Measurements from ENCODE around the gene TMEM248.

The TMEM248 gene

DNA sequence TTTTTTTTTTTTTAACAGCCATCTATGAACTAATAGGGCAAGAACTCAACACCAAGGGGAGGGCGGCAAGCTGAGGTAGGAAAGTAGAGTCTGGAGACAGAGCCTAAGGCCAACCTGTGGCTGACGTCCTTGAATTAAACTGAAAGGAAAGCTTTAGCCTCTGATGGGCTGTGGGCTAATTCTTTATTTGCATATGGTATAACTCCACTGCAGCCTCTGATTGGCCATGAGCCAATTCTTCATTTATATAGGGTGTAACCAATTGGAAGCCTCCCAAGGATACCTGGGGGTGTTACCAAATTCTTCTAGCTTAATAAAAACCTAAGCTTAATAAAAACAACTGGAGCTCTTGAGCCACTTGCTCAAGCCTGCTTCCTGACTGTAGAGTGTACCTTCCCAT is 85.9 kb downstream of the TMEM248 start:
- no peak for DNase-seq
